ENCODE results near the gene CDKN2AIP.

The CDKN2AIP gene

GRCh38 chr4:183495184-183495583 is 50.7 kb downstream of the CDKN2AIP start:
- no peaks in the 10 kb centered on the region for H3K27me3 ChIP-seq (ENCODE audit: insufficient read depth, low read length, poor library complexity, severe bottlenecking)
- no peak overlapping the region for H3K4me3 ChIP-seq (ENCODE audit: low read length, poor library complexity, severe bottlenecking)
- no peak for TF ChIP-seq EZH2phosphoT487 (IDR thresholded peaks at IDR 0.05; ENCODE audit: borderline replicate concordance)
- no peak for TF ChIP-seq CTCF (conservative IDR thresholded peaks at IDR 0.05; ENCODE audit: low read length)
- H3K9me3 ChIP-seq (ENCODE audit: insufficient read depth, low read depth, low read length) = no peaks in the 10 kb centered on the region
- H3K9me2 ChIP-seq (replicated peaks; ENCODE audit: low read depth, low read length) = no peaks in the 10 kb centered on the region
- no peaks in the 10 kb centered on the region for H3K79me2 ChIP-seq (ENCODE audit: insufficient read depth, low read length)
- no peaks in the 10 kb centered on the region for H3K36me3 ChIP-seq (ENCODE audit: insufficient read depth, low read length)
- no peak overlapping the region for H3K9ac ChIP-seq (ENCODE audit: low read depth, low read length, poor library complexity, severe bottlenecking)
- no peaks in the 10 kb centered on the region; the same call in 1 of the 2 replicates for H3F3A ChIP-seq (ENCODE audit: low read depth)
- no peaks in the 10 kb centered on the region for H3K4me1 ChIP-seq (ENCODE audit: insufficient read depth, low read length, poor library complexity, severe bottlenecking)
- H3K4me2 ChIP-seq (ENCODE audit: low read depth, low read length, poor library complexity, severe bottlenecking) = no peak overlapping the region
- no peaks in the 10 kb centered on the region for H4K20me1 ChIP-seq (ENCODE audit: insufficient read depth, low read length, poor library complexity, severe bottlenecking)
- no peak overlapping the region for H2AFZ ChIP-seq (ENCODE audit: low read length)

Measured in Loucy (cell line).